Choroid plexus epithelial cell (primary cell): ENCODE measurements around the gene RGS11.
"Not testable (repeated sequence)": the region's sequence is repeated elsewhere in the genome, so short reads cannot be mapped to it uniquely, and the experiment has no call there.

Experiments
- DNase-seq: peaks from one replicate; pipeline ENCODE4 v3.0.0-alpha.2; 2010; ENCODE audit warnings: low read depth
- H3K4me3 ChIP-seq: 2 replicates; pipeline ENCODE4 v1.5.1; 2011; ENCODE audit warnings: low read depth, mild to moderate bottlenecking, control low read depth, low read length, moderate library complexity
- CTCF ChIP-seq: conservative IDR thresholded peaks from 2 replicates; pipeline ENCODE4 v1.5.1; 2011; ENCODE audit warnings: low read depth, mild to moderate bottlenecking, control low read depth, inconsistent platforms, low read length, moderate library complexity

Gene RGS11

GRCh38 chr16:261031-261691, 14.6 kb downstream of the RGS11 start:
- no peak for TF ChIP-seq CTCF
- no peak overlapping the region for H3K4me3 ChIP-seq
- no peak for DNase-seq

- no peak overlapping the region for H3K4me3 ChIP-seq
- no peak for TF ChIP-seq CTCF
- DNase-seq, result no peak
Measured at GRCh38 chr16:260326-260725, 15.4 kb downstream of the RGS11 start.

- DNase-seq, result no peak
Measured at GRCh38 chr16:259814-260253, 15.9 kb downstream of the RGS11 start.

GRCh38 chr16:259226-259625, 16.5 kb downstream of the RGS11 start:
- no peak overlapping the region for H3K4me3 ChIP-seq
- TF ChIP-seq CTCF, result no peak
- DNase-seq, result no peak

More at GRCh38 chr16:259814-260253, 15.9 kb downstream of the RGS11 start:
- H3K4me3 ChIP-seq, result no peak overlapping the region
- TF ChIP-seq CTCF, result no peak

GRCh38 chr16:258091-258490, 17.7 kb downstream of the RGS11 start:
- DNase-seq, H3K4me3 ChIP-seq: not testable (repeated sequence)

GRCh38 chr16:255183-255582, 20.6 kb downstream of the RGS11 start:
- no peak overlapping the region for H3K4me3 ChIP-seq
- no peak for DNase-seq
- no peak for TF ChIP-seq CTCF

GRCh38 chr16:254461-254860, 21.3 kb downstream of the RGS11 start:
- TF ChIP-seq CTCF, result no peak
- H3K4me3 ChIP-seq, result no peak overlapping the region

More at GRCh38 chr16:254461-254860, 21.3 kb downstream of the RGS11 start:
- no peak for DNase-seq
